CD4-positive, alpha-beta T cell treated with Interleukin-1 beta for 1 hour (primary cell): Measurements from ENCODE around the gene ITPR2.
A peak's percentile ranks its signal among the peaks of the same experiment; 100 is the strongest.
"Not testable (repeated sequence)": the region's sequence is repeated elsewhere in the genome, so short reads cannot be mapped to it uniquely, and the experiment has no call there.

Experiments used
- DNase-seq, 2 donors: peaks; one replicate each; pipeline ENCODE4 v3.0.0-alpha.2; 2020 to 2022

Gene ITPR2

DNA sequence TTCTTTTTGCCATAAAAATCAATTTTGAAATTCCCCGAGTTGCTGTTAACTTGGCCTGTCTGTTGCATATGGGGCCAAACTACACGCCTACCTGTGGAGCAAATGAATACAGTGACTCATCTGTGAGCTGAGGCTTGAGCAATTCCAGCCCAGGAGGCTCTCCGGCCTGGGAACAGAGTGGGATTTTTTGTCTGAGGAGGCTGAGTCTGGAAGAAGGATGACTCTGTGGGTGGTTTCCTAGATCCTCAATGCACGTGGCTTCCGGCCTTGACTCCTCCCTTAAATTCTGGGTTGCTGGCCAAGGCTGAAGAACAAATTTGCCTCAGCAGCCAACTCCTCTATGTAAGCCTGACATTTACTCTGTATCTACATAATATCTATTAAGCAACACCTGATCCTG is 513.5 kb downstream of the ITPR2 start:
- no peak for DNase-seq

DNA sequence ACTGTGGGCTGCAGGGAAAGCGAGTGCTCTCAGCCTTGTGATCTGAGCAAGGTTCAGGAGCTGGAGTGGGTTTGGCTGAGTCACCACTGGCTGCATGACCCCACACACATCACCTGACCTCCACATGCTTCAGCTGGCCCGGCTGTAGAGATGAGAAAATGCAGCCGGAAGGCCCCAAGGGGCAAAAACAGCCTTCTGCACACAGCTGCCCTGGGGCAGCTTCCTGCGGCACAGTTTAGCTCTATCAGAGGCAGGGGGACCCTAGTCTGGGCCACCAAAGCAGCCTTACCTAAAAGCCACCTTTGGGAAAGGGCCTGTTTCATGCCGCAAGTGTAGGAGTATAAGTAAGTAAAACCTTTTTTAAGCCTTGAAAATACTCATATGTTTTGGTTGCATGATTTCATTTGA is 514.3 kb downstream of the ITPR2 start:
- DNase-seq, result no peak

DNA sequence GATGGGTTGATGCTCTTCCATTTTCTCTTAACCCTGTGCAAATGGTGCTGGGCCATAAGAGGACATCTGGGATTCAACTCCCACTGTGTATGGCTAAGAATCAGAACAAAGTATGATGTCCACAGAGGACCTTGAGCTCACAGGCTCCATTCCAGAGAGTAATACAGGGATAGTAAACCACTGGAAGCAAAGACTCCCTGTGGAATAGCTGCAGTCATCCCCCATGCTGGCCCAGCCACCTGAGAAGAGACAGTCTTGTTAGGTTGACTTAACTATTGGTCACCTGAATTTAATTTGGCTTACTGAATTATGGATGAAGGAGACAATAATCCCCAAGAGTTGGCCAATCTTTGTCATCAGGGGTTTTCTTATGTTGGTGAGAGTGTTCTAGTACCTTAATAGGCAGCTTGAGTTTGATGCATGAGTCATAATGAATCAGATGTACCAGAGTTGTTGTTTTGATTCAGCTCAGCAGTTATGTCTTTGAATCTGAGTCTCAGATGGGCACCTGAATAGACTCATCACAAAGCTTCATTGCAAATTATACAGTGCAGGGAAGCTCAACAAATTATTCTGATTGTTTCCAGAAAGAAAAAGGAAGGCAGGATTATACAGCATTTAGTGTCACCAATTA is 514.9 kb downstream of the ITPR2 start:
- no peak for DNase-seq

DNA sequence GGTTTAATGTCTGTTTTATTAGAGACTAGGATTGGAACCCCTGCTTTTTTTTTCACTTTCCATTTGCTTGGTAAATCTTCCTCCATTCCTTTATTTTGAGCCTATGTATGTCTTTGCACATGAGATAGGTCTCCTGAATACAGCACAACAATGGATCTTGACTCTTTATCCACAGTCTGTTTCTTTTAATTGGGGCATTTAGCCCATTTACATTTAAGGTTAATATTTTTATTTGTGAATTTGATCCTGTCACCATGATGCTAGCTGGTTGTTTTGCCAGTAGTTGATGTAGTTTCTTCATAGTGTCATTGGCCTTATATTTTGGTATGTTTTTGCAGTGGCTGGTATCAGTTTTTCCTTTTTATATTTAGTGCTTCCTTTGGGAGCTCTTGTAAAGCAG is 518.9 kb downstream of the ITPR2 start:
- DNase-seq, result not testable (repeated sequence)

DNA sequence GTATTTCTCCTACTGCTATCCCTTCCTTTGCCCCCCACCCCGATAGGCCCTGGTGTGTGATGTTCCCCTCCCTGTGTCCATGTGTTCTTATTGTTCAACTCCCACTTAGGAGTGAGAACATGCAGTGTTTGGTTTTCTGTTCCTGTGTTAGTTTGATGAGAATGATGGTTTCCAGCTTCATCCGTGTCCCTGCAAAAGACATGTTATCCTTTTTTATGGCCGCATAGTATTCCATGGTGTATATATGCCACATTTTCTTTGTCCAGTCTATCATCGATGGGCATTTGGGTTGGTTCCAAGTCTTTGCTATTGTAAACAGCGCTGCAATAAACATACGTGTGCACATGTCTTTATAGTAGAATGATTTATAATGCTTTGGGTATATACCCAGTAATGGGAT is 522.5 kb downstream of the ITPR2 start:
- DNase-seq, result not testable (repeated sequence)

DNA sequence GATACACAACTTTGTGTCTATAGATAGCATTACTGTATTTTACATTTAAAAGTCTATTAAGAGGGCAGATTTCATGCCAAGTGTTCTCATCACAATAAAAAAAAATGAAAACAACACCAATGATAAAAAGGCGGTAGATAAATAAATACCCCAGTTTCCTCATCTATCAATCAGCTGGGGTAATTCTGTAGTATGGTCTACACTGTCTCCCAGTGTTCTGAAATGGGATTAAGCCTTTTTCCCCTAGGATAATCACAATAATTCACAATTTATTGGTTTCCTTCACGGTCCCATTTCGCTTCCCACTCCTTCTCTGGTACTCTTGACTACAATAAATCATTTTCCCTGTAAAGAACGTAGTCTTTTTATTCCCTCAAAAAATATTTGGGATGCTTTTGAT is 523.4 kb downstream of the ITPR2 start:
- no peak for DNase-seq

DNA sequence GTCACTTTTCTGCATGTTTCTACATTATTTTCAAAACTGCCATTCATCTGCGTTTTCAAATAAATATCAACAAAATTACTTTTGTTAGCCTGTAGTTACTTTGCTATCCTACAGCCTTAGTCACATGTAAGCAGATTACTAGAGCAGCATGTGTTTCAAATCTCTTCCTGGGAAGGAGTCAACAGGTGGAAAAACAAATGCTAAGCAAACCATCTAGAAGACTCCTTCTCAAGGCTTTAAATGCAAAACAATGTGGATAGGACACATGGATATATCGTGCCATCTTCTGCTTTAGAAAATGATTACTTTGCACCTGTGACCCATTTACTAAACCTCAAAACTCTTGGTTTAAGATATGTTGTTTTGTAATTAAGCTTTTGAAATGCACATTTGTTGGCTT is 528.7 kb downstream of the ITPR2 start:
- DNase-seq, result no peak

DNA sequence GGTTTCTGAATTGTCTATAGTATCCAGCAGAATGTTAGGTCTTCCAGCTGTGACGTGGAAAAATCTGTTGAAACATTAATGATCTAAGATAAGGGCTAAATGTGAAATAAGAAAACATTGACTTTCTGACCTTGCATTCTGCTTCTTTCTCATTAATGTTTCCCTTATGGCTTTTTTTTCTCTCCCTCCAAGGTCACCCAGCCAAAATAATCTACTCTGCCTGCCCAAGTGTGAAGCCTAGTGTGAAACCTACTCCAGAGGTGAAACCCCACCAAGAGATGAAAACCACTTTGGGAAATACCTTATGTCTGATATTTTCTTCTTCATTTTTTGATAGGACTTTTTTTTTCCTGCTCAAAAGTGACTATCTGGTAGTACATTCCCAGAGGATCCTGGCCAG is 529.6 kb downstream of the ITPR2 start:
- DNase-seq, result no peak

DNA sequence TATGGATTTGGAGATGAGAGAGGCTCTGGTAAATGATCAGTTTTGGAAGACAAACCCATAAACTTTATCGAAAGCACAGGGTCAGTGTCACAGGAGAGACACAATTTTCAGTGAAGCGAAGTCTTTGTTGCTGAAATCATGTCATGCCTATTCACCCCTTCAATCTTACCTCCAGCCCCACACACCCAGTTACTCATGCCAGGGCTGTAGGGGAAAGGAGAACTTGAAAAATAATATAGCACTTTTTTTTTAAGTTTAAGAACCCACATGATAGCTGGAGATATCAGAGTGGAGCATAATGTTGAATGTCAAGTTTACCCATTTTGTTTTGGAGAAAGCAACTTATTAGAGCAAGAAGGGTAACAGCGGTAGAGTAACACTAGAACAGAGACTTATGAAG is 530.2 kb downstream of the ITPR2 start:
- no peak for DNase-seq

DNA sequence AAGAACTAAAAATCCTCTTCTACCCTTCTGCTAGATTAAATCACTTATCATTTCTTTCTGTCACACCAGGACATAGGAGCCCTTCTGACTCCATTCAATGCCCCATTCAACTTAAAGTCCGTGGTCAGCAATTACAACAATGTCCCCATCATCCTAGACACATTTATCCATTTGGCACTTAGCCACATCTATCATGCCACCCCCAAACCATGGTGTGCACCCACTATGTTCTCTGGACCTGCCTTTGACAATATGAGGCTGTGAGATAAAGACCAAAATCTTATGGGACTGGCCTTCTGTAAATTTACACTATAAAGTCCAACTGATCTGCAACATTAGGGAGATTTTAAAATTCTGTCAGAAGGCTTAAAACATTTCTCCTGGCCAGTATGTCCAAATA is 533.2 kb downstream of the ITPR2 start:
- DNase-seq, result no peak

DNA sequence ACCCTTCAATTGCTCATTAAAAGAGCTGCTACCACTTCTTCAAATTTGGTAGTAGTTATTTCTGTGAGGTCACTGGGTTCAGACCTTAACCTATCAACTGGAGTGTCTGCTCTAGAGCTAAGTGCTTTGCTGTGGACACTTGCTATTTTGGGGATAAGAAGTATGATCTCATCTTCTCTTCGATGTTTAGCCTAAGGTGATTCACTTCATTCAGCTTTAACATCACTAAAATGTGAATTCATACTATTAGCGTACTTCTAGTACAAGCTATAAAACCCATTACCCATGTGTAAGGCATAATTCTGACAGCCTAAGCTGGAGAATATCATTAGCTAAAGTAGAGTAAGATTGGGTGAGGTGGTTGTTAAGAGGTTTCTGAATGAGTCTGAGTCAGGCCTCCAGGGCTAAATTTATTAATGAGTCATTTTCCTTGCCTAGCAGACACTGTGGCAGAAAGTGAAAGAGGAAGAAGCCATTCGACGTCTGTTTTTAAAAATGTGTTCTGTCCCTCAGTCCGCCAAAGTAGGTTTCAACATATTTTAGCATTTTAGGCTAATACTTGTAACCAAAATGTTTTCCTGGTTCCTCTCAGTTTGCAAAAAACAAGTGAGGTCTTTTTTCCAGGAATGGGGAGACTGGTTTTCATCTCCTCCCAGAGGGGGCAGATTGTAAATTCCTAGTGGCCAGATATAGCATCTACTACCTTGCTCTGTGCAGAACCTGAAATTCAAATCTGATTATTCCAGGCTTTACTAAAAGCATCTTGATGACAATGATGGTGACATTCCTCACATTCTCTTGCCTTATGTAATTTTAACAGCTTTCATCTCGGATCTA is 534.0 kb downstream of the ITPR2 start:
- peak; percentile 26 to 36 for DNase-seq

DNA sequence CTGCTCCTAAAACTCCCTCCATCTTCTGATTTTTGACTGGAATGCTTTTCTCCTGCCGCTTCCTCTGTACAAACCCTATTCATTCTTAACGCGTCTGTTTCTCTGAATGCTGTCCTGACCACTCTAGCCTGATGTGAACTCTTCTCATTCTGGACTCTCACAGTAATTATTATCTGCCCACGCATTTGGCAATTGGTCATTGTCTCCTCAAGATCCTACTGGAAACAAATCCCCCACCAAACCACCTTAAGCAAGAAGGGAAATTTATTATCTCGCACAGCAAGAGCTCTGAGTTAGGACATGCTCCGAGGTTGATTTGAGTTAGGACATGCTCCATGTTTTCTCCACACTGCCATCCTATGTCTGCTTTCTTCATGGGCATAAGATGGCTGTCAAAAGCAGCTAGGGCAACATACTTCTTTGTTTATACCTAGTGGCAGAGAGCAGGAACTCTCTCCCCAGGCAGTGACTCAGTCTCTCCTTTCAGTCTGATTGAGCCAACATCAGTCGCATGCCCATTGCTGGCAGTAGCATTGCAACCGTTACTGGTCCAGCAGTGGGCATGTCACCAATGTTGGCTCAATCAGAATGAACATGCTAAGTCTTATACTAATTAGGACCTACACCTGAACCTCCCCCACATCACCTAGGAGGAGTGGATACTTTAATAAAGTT is 535.5 kb downstream of the ITPR2 start:
- DNase-seq, result no peak

DNA sequence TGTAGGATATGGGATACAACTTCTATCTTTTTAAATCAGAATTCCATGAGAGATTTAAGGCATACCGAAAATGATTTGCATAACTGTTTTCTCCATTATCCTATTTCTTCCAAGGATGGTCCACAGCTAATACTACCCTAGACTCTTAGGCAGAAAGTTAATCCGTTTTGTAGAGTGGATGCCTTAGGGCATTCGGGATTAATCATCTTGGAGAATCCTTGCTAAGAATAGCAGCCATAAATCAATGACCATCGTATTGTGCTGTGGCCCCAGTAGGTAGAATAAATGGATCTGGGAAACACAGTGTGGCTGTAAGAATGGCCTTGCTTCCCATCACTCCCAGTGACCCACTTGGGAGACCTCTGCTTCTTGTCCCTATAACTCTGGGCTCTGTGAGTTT is 538.0 kb downstream of the ITPR2 start:
- no peak for DNase-seq

DNA sequence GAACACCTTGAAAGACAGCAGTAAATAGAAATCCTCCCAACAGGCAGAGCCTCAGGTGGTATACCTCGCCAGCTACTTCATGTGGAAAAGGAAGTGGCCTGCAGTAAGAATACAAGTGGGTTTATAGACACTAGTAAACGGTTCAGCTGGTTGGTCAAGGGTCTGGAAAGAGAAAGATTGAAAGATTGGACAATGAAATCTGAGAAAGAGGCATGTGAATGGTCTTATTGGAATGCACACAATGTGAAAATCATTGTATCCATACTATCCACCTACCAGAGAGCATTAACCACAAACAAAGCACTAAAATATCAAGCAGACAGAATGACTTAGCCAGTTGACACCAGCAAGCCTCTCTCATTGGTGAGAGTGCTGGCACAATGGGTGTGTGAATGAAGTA is 539.4 kb downstream of the ITPR2 start:
- DNase-seq, result no peak

DNA sequence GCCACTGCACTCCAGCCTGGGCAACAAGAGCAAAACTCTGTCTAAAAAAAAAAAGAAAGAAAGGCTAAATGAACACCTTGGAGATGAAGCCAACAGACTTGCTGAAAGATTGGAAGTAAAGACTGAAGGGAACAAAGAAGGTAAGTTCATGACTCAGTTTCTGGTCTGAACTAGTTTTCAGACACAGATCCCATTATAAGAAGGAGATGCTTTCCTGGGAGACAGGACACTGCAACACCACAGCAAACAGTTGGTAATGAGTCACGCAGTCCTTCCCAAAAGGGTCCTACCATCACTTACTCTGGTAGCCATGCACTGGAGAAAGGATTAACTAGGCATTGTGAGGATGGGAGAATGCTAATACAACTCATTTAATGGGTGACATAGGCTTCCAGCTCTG is 540.4 kb downstream of the ITPR2 start:
- DNase-seq, result no peak

DNA sequence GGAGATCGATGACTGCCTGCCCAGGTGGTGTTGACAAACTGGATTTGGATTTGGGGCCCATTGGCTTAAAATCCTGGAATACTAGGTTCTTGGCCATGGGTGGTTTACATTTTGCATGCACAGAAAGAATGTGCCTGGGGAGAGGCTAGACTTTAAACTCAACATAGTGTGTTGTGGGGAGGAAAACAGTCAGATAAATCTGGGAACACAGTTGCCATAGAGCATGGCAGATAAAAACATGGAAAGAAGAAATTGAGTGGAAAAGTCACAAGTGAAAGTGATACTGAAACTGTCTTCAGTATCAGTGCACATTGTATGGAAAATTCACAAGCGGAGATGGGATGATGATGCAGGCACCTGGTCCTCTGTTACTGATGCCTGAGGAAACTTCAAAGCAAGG is 542.4 kb downstream of the ITPR2 start:
- DNase-seq, result no peak

DNA sequence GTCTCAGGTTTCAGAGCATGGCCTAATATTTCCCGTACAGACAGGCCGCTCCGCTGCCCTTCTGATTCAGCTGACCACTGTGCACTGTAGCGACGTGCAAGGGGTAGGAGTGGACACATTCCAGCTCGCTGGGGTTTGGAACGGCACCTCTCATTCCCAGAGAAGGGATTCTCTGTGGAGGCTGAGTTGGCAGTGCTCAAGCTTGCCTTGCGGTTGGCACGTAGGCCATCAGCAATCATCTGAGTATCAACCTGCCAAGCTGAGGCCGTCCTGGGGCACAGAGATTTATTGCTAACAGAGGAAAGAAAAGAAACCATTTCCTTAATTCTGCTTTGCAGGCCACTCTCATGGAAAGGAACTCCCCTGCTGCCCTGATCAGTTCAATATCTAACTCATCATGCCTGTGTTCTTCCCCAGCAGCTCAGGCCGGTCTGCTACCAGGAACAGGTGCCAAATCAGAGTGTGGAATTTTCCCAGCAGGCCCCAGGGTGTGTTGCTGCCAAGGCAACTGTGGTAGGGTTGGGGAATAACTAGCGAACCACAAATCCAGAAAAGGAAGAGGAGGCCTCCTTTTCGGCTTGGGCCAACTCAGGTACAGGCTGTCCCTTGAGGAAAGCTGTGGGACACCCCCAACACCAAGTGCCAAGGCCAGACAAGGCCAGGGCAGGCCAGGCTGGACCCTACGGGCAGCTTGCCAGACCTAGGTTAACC is 545.2 kb downstream of the ITPR2 start:
- DNase-seq, result no peak
